ENCODE measurements around the gene COL28A1. TPM values are rescaled to one million over a fixed set of nuclear protein-coding genes. Genes with fewer than 3 reads are reported as not detected.

Gene COL28A1
- total and polyA plus RNA-seq, 12 donors: 0.66 to 16.0 (median 2.8) TPM

DNA sequence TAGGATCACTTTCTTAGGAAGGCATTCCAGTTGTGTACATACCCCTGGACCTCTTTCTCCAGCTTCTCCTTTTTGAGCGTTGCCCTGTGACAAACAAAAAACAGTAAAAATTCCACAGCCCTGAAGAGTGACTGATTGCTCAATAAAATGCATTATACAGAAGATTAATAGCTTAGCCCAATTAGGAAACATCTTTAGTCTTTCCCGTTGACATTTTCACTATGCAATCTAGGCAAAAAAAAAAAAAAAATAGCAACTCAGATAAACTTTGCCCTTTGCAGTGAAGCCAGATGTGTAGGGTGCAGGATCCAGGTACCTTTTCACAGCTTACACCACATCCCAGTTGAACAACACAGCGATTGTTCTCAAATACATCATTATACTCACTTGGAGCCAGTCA, 17.9 kb downstream of the COL28A1 start:
- DNase-seq: no peak
- intact Hi-C loops (cut with DNase I): no loop called here
- Histone ChIP-seq H3K27me3 (no peaks in the 10 kb centered on the region), H3K27ac (no peak overlapping the region), H3K4me1 (replicated peaks in 1 of 2) (no peaks in the 10 kb centered on the region), H3K9me3 (replicated peaks in 1 of 3) (no peaks in the 10 kb centered on the region), H3K4me3 (no peak overlapping the region), H3K36me3 (replicated peaks in 1 of 2) (no peaks in the 10 kb centered on the region)
- no peak for TF ChIP-seq POLR2A (IDR thresholded peaks at IDR 0.05)
- TF ChIP-seq, protein P1, sequence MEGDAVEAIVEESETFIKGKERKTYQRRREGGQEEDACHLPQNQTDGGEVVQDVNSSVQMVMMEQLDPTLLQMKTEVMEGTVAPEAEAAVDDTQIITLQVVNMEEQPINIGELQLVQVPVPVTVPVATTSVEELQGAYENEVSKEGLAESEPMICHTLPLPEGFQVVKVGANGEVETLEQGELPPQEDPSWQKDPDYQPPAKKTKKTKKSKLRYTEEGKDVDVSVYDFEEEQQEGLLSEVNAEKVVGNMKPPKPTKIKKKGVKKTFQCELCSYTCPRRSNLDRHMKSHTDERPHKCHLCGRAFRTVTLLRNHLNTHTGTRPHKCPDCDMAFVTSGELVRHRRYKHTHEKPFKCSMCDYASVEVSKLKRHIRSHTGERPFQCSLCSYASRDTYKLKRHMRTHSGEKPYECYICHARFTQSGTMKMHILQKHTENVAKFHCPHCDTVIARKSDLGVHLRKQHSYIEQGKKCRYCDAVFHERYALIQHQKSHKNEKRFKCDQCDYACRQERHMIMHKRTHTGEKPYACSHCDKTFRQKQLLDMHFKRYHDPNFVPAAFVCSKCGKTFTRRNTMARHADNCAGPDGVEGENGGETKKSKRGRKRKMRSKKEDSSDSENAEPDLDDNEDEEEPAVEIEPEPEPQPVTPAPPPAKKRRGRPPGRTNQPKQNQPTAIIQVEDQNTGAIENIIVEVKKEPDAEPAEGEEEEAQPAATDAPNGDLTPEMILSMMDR (IDR thresholded peaks at IDR 0.05): no peak
- 39 to 47% (median 44%) methylated on average over 3 of the region's 3 CpGs for WGBS, 4 donors

DNA sequence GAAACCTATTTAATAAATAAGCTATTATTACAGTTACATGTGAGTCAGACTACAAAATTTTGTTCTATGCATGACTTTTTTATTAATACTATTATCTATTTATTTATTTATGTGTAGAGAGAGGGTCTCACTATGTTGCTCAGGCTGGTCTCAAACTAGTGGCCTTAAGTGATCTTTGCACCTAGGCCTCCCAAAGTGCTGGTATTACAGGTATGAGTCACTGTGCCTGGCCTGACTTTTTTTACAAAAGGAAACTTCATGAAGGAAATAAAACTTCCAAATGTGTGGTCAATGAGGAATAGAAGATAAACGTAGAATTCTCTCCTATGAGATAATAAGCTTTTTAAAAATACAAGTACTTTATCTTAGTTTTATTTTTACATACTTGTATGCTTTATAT, 19.0 kb downstream of the COL28A1 start:
- no peaks in the 10 kb centered on the region for H3K4me1 ChIP-seq (replicated peaks in 1 of 2)
- WGBS, 4 donors: 73 to 89% (median 80%) methylated on average over 1 of the region's 1 CpG
- no peaks in the 10 kb centered on the region for H3K27me3 ChIP-seq
- no peak for DNase-seq
- H3K27ac ChIP-seq: no peak overlapping the region
- H3K36me3 ChIP-seq (replicated peaks in 1 of 2): no peaks in the 10 kb centered on the region
- intact Hi-C loops (cut with DNase I): no loop called here
- H3K9me3 ChIP-seq (replicated peaks in 1 of 3): no peaks in the 10 kb centered on the region
- no peak overlapping the region for H3K4me3 ChIP-seq
- no peak for TF ChIP-seq POLR2A (IDR thresholded peaks at IDR 0.05)
- TF ChIP-seq, protein P1 (IDR thresholded peaks at IDR 0.05): no peak

- intact Hi-C loops (cut with DNase I): no loop called here
- WGBS, 4 donors: 85 to 88% (median 86%) methylated on average over 2 of the region's 2 CpGs
- Histone ChIP-seq H3K27ac (no peak overlapping the region), H3K4me1 (replicated peaks in 1 of 2) (no peaks in the 10 kb centered on the region), H3K36me3 (replicated peaks in 1 of 2) (no peaks in the 10 kb centered on the region), H3K4me3 (no peak overlapping the region), H3K9me3 (replicated peaks in 1 of 3) (no peaks in the 10 kb centered on the region), H3K27me3 (no peaks in the 10 kb centered on the region)
- no peak for DNase-seq
- TF ChIP-seq, protein P1 (IDR thresholded peaks at IDR 0.05): no peak
- no peak for TF ChIP-seq POLR2A (IDR thresholded peaks at IDR 0.05)
These were observed 19.5 kb downstream of the COL28A1 start for GRCh38 chr7:7516156-7516555.

DNA sequence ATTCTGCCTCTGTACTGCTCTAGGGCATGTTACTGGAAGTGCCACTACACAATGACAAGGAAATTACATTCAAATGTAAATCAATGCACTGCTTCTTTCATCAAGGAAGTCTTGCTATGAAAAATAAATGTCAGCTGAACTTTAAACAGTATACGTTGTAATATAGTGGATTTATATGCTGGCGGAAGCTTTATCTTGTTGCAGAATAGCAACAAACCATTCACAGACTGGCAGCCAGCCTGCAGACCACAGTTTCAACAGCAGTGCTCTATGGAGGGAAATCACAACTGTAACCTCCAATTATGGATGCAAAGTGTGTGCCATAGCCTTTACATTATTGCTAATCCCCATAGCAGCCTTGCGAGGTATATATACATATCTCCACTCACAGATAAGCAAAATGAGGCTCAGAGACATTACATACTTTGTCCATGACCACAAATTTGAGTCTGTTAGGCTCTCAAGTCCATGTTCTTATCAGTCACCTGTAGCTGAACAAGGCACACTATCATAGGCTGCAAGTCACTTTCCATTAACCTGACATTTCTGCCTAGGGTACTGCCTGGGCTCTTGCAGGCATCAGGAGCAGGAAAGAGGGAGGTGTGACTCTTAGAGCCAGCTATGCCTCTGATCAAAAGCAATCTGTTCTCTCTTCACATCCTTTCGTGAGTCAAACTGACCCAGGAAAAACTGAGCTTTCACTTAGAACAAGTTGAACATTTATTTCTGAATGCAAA, 22.6 kb downstream of the COL28A1 start:
- Histone ChIP-seq H3K9me3 (replicated peaks in 1 of 3) (no peaks in the 10 kb centered on the region), H3K27me3 (no peaks in the 10 kb centered on the region), H3K27ac (no peak overlapping the region), H3K36me3 (replicated peaks in 1 of 2) (no peaks in the 10 kb centered on the region), H3K4me1 (replicated peaks in 1 of 2) (no peaks in the 10 kb centered on the region), H3K4me3 (no peak overlapping the region)
- 66 to 77% (median 72%) methylated on average over 4 of the region's 4 CpGs for WGBS, 4 donors
- intact Hi-C loops (cut with DNase I): no loop called here
- DNase-seq: no peak
- TF ChIP-seq POLR2A (IDR thresholded peaks at IDR 0.05): no peak

DNA sequence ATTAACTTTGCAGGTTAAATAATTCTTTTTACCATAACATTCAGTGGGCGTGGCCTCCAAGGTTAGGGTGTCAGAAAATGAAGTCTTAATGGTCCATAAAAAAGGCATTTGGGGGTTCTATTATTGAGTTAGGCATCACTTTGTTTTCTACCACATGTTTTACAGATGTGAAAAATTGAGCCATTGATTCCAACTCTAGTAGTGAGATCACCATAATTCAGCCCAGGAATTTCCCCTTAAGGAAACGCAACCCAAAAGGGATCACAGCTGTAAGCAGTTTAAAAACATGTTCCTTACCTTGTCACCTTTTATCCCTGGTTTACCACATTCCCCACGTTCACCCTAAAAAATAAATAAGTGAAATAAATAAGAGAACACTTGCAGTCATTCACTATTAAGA, 24.9 kb downstream of the COL28A1 start:
- H3K27ac ChIP-seq: no peak overlapping the region
- TF ChIP-seq, protein P1 (IDR thresholded peaks at IDR 0.05): no peak
- TF ChIP-seq POLR2A (IDR thresholded peaks at IDR 0.05): no peak
- no peak for DNase-seq
- intact Hi-C loops (cut with DNase I): no loop called here
- no peaks in the 10 kb centered on the region for H3K4me1 ChIP-seq (replicated peaks in 1 of 2)
- 68 to 88% (median 85%) methylated on average over 3 of the region's 3 CpGs for WGBS, 4 donors
- no peaks in the 10 kb centered on the region for H3K9me3 ChIP-seq (replicated peaks in 1 of 3)
- no peaks in the 10 kb centered on the region for H3K27me3 ChIP-seq
- no peak overlapping the region for H3K4me3 ChIP-seq
- H3K36me3 ChIP-seq (replicated peaks in 1 of 2): no peaks in the 10 kb centered on the region

All from adrenal gland (tissue), 12 donors.